T-cell (primary cell): ENCODE measurements around the gene LYPD1. TPM values are rescaled to one million over a fixed set of nuclear protein-coding genes. Genes with fewer than 3 reads are reported as not detected.

Experiments used
- ATAC-seq, 4 experiments: fragments of 200-7000 bp in 3 of 4; fragments of 150-1000 bp in 1 of 4; cut with Tn5 transposase; replicated peaks in 1 of 4; 1 replicate in 3 of 4; 2 replicates in 1 of 4; pipeline ENCODE4 v1.10.0; 2021; ENCODE audit warnings: moderate library complexity in 3 of 4, mild to moderate bottlenecking in 2 of 4, moderate number of reproducible peaks in 1 of 4
- CTCF ChIA-PET, 2 donors: fragments of 300-600 bp; sonication (Branson Sonifier 250); formaldehyde crosslinking; loops; one replicate each; lab custom pipeline; 2022; ENCODE audit warnings: antibody characterized with exemption in 2 of 2; lab: Charles Lee
- POLR2A ChIA-PET, 2 donors: fragments of 300-600 bp; sonication (Branson Sonifier 250); formaldehyde crosslinking; loops; one replicate each; lab custom pipeline; 2022; ENCODE audit warnings: antibody characterized with exemption in 2 of 2; lab: Charles Lee
- DNase-seq, 35 experiments: peaks; one replicate each; pipeline versions ENCODE4 v3.0.0 to v3.0.0-alpha.2; 2013 to 2023
- H3K27ac ChIP-seq: one replicate; pipeline ENCODE4 v1.5.1; 2013; ENCODE audit warnings: low read length
- H3K27me3 ChIP-seq, 2 experiments: replicated peaks in 1 of 2; 1 replicate in 1 of 2; 2 replicates in 1 of 2; pipeline versions ENCODE4 v1.6.1 to v1.7.0; 2013; ENCODE audit warnings: low read length in 1 of 2, mixed read lengths in 1 of 2; ENCODE audit not compliant: control insufficient read depth in 2 of 2, insufficient read depth in 2 of 2; ENCODE audit errors: extremely low read depth in 1 of 2
- H3K36me3 ChIP-seq, 2 donors: 1 replicate in 1 of 2; 2 replicates in 1 of 2; pipeline versions ENCODE4 v1.6.1 to v1.7.0; 2013; ENCODE audit warnings: low read length in 1 of 2; ENCODE audit not compliant: control insufficient read depth in 2 of 2, insufficient read depth in 1 of 2; ENCODE audit errors: extremely low read depth in 1 of 2
- H3K4me1 ChIP-seq, 2 experiments: 1 replicate in 1 of 2; 2 replicates in 1 of 2; pipeline versions ENCODE4 v1.6.1 to v1.7.0; 2013; ENCODE audit warnings: low read length in 2 of 2, mixed read lengths in 1 of 2; ENCODE audit not compliant: insufficient read depth in 2 of 2, control insufficient read depth in 1 of 2; ENCODE audit errors: extremely low read depth in 1 of 2
- H3K4me3 ChIP-seq, 2 donors: 1 replicate in 1 of 2; 2 replicates in 1 of 2; pipeline versions ENCODE4 v1.5.1 to v1.7.0; 2013; ENCODE audit warnings: mild to moderate bottlenecking in 2 of 2, low read length in 1 of 2, moderate library complexity in 1 of 2; ENCODE audit not compliant: control insufficient read depth in 1 of 2; ENCODE audit errors: extremely low read depth in 1 of 2
- H3K9me3 ChIP-seq: 2 replicates; pipeline ENCODE4 v1.7.0; 2013
- H3K27ac Mint-ChIP-seq, 2 donors: one replicate each; pipeline ENCODE4 v1.8.0; 2020 to 2021; ENCODE audit warnings: mild to moderate bottlenecking in 2 of 2, mixed read lengths in 2 of 2
- H3K27me3 Mint-ChIP-seq, 2 donors: one replicate each; pipeline ENCODE4 v1.8.0; 2021 to 2022; ENCODE audit warnings: mixed read lengths in 2 of 2
- H3K36me3 Mint-ChIP-seq: one replicate; pipeline ENCODE4 v1.8.0; 2021; ENCODE audit warnings: mixed read lengths
- H3K4me1 Mint-ChIP-seq, 3 donors: one replicate each; pipeline ENCODE4 v1.8.0; 2020 to 2022; ENCODE audit warnings: mixed read lengths in 3 of 3, mild to moderate bottlenecking in 1 of 3
- H3K4me3 Mint-ChIP-seq, 3 donors: one replicate each; pipeline ENCODE4 v1.8.0; 2020 to 2022; ENCODE audit warnings: mild to moderate bottlenecking in 3 of 3, mixed read lengths in 3 of 3, moderate library complexity in 3 of 3
- H3K9me3 Mint-ChIP-seq, 3 donors: one replicate each; pipeline ENCODE4 v1.8.0; 2020 to 2022; ENCODE audit warnings: mixed read lengths in 3 of 3
- WGBS: methylation state at CpG from one replicate; pipeline ENCODE4 v1.1.5; 2013; ENCODE audit warnings: missing lambda C conversion rate; ENCODE audit not compliant: insufficient coverage; 5-methylcytosine and 5-hydroxymethylcytosine counted together
- total RNA-seq, 35 experiments: library from RNA in 6 of 35; stranded (reverse) in 6 of 35; fragments of 120-200 nt in 1 of 35; gene quantifications; one replicate each; pipeline versions ENCODE4 v1.2.1 to v1.2.4 and lab custom pipeline; 2013 to 2026

LYPD1 gene
- total RNA-seq, 5 donors from 2014 or later (not counting 1 experiment from before 2014, with no cell fraction given), result 0.15 TPM; not detected in 4

- no peak for ATAC-seq
- Mint-ChIP-seq H3K4me3 (no peak overlapping the region), H3K27me3 (peaks cover 0 to 2% of the 10 kb centered on the region in 2 donors), H3K4me1 (no peaks in the 10 kb centered on the region), H3K27ac (no peak overlapping the region), H3K9me3 (peaks cover 0 to 2% (median 0%) of the 10 kb centered on the region in 3 donors), H3K36me3 (no peaks in the 10 kb centered on the region)
- no CpG with 5 or more reads among the region's 1 CpG for WGBS
- Histone ChIP-seq H3K36me3 (no peaks in the 10 kb centered on the region), H3K27me3 (no peaks in the 10 kb centered on the region), H3K9me3 (no peaks in the 10 kb centered on the region), H3K27ac (no peak overlapping the region), H3K4me3 (no peak overlapping the region), H3K4me1 (no peaks in the 10 kb centered on the region)
- ChIA-PET CTCF (no interaction called here), POLR2A (no interaction called here)
- no peak for DNase-seq
Measured at GRCh38 chr2:132681766-132682165, 11.8 kb upstream of the LYPD1 start.

- no peak overlapping the region for H3K4me3 ChIP-seq
- 100% methylated on average over 1 of the region's 3 CpGs for WGBS
- DNase-seq (no peak), ATAC-seq (no peak)
- H3K9me3 Mint-ChIP-seq, result peaks cover 0 to 5% (median 0%) of the 10 kb centered on the region in 3 donors
- POLR2A ChIA-PET, result no interaction called here
- CTCF ChIA-PET, result no interaction called here
- no peaks in the 10 kb centered on the region for H3K4me1 Mint-ChIP-seq
- no peak overlapping the region for H3K4me3 Mint-ChIP-seq
- H3K4me1 ChIP-seq, result no peaks in the 10 kb centered on the region
- H3K27me3 Mint-ChIP-seq, result peaks cover 0 to 4% of the 10 kb centered on the region in 2 donors
- H3K27ac Mint-ChIP-seq, result no peak overlapping the region
- H3K36me3 Mint-ChIP-seq, result no peaks in the 10 kb centered on the region
- H3K27ac ChIP-seq, result no peak overlapping the region
- H3K9me3 ChIP-seq, result no peaks in the 10 kb centered on the region
- H3K27me3 ChIP-seq, result no peaks in the 10 kb centered on the region
- no peaks in the 10 kb centered on the region for H3K36me3 ChIP-seq
Measured at GRCh38 chr2:132680544-132680943, 10.5 kb upstream of the LYPD1 start.

- Mint-ChIP-seq H3K4me3 (no peak overlapping the region), H3K27ac (no peak overlapping the region)
Measured at GRCh38 chr2:132678483-132678882, 8.5 kb upstream of the LYPD1 start.

GRCh38 chr2:132677661-132678060 lies 7.7 kb upstream of the LYPD1 start:
- peaks cover 0 to 2% (median 0%) of the 10 kb centered on the region in 3 donors for H3K9me3 Mint-ChIP-seq
- H3K9me3 ChIP-seq, result no peaks in the 10 kb centered on the region
- H3K4me1 Mint-ChIP-seq, result no peaks in the 10 kb centered on the region
- H3K4me3 ChIP-seq, result no peak overlapping the region
- H3K36me3 ChIP-seq, result no peaks in the 10 kb centered on the region
- 88% methylated on average over 2 of the region's 5 CpGs for WGBS
- no peak overlapping the region for H3K27ac ChIP-seq
- peaks cover 4 to 14% of the 10 kb centered on the region in 2 donors for H3K27me3 Mint-ChIP-seq
- ChIA-PET CTCF (no interaction called here), POLR2A (no interaction called here)
- no peak for ATAC-seq
- H3K4me1 ChIP-seq, result no peaks in the 10 kb centered on the region
- no peak overlapping the region for H3K27ac Mint-ChIP-seq
- no peak for DNase-seq
- H3K4me3 Mint-ChIP-seq, result no peak overlapping the region
- H3K36me3 Mint-ChIP-seq, result no peaks in the 10 kb centered on the region
- no peaks in the 10 kb centered on the region for H3K27me3 ChIP-seq

More at GRCh38 chr2:132678483-132678882, 8.5 kb upstream of the LYPD1 start:
- DNase-seq (no peak), ATAC-seq (no peak)
- Mint-ChIP-seq H3K27me3 (peaks cover 0 to 9% of the 10 kb centered on the region in 2 donors), H3K9me3 (peaks cover 0 to 5% (median 0%) of the 10 kb centered on the region in 3 donors), H3K36me3 (no peaks in the 10 kb centered on the region), H3K4me1 (no peaks in the 10 kb centered on the region)
- H3K27me3 ChIP-seq, result no peaks in the 10 kb centered on the region
- no peaks in the 10 kb centered on the region for H3K9me3 ChIP-seq
- no peak overlapping the region for H3K27ac ChIP-seq
- no peaks in the 10 kb centered on the region for H3K4me1 ChIP-seq
- no CpG with 5 or more reads among the region's 2 CpGs for WGBS
- ChIA-PET CTCF (no interaction called here), POLR2A (no interaction called here)
- no peak overlapping the region for H3K4me3 ChIP-seq
- H3K36me3 ChIP-seq, result no peaks in the 10 kb centered on the region

- H3K9me3 ChIP-seq, result no peaks in the 10 kb centered on the region
- CTCF ChIA-PET, result no interaction called here
- no peaks in the 10 kb centered on the region for H3K4me1 ChIP-seq
- POLR2A ChIA-PET, result no interaction called here
- Mint-ChIP-seq H3K27ac (no peak overlapping the region), H3K4me3 (no peak overlapping the region), H3K36me3 (no peaks in the 10 kb centered on the region), H3K27me3 (peaks cover 8 to 14% of the 10 kb centered on the region in 2 donors), H3K4me1 (no peaks in the 10 kb centered on the region), H3K9me3 (peaks cover 0 to 2% (median 0%) of the 10 kb centered on the region in 3 donors)
- no peak for ATAC-seq
- no CpG with 5 or more reads among the region's 2 CpGs for WGBS
- no peaks in the 10 kb centered on the region for H3K36me3 ChIP-seq
- no peaks in the 10 kb centered on the region for H3K27me3 ChIP-seq
- H3K27ac ChIP-seq, result no peak overlapping the region
- no peak for DNase-seq
- H3K4me3 ChIP-seq, result no peak overlapping the region
Measured at GRCh38 chr2:132676999-132677398, 7.0 kb upstream of the LYPD1 start.

- WGBS, result 14% methylated on average over 22 of the region's 23 CpGs
- CTCF ChIA-PET, result no interaction called here
Measured at GRCh38 chr2:132671151-132671835, 1.3 kb upstream of the LYPD1 start.

More at GRCh38 chr2:132671151-132671835, 1.3 kb upstream of the LYPD1 start:
- no peaks in the 10 kb centered on the region for H3K4me1 ChIP-seq
- no peaks in the 10 kb centered on the region for H3K36me3 ChIP-seq
- no peak for DNase-seq
- Mint-ChIP-seq H3K4me1 (peaks cover 0 to 1% (median 0%) of the 10 kb centered on the region in 3 donors), H3K9me3 (peaks cover 0 to 2% (median 0%) of the 10 kb centered on the region in 3 donors), H3K27me3 (peaks cover 25 to 28% of the 10 kb centered on the region in 2 donors), H3K36me3 (no peaks in the 10 kb centered on the region), H3K27ac (no peak overlapping the region), H3K4me3 (no peak overlapping the region)
- no peak for ATAC-seq
- peaks cover 6 to 33% of the 10 kb centered on the region in 2 experiments for H3K27me3 ChIP-seq
- no peak overlapping the region for H3K4me3 ChIP-seq
- H3K9me3 ChIP-seq, result no peaks in the 10 kb centered on the region
- POLR2A ChIA-PET, result no interaction called here
- H3K27ac ChIP-seq, result no peak overlapping the region
